Peyer's patch (tissue), 4 donors: ENCODE measurements around the gene LAD1.

Source experiments
- POLR2A ChIP-seq, 2 donors: fragments of 450-650 bp; IDR thresholded peaks; one replicate each; pipeline ENCODE4 v1.5.1; 2017; ENCODE audit warnings: antibody characterized with exemption in 2 of 2, mild to moderate bottlenecking in 2 of 2, moderate library complexity in 2 of 2
- TF ChIP-seq, protein P1 (sequence below), 6 experiments: fragments of 450-650 bp in 4 of 6; fragments of 200-600 bp in 2 of 6; sonication (generic) in 1 of 6; IDR thresholded peaks; one replicate each; pipeline ENCODE4 v1.5.1; 2017 to 2019; ENCODE audit warnings: antibody characterized with exemption in 6 of 6, mild to moderate bottlenecking in 3 of 6, moderate library complexity in 1 of 6

DNA sequence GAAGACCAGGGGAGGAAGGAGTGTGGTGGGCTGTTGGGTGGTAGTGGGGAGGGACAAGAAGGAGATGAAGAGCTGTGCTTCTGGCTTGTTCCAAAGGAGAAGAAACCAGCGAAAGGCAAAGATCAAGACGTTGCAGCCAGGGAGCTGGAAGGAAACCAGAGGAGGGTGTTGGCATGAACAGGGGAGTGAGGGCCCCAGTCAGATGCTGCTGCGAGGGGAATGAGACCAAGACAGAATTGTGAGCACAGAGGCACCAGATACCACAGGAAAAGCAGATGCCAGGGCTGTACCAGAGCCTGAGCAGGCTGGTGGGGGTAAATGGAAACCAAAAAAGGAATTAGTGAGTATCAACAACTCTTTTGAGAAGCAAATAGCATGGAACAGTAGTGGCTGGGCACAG is 6.0 kb downstream of the LAD1 start:
- no peak for TF ChIP-seq POLR2A (IDR thresholded peaks at IDR 0.05)
- TF ChIP-seq, protein P1, sequence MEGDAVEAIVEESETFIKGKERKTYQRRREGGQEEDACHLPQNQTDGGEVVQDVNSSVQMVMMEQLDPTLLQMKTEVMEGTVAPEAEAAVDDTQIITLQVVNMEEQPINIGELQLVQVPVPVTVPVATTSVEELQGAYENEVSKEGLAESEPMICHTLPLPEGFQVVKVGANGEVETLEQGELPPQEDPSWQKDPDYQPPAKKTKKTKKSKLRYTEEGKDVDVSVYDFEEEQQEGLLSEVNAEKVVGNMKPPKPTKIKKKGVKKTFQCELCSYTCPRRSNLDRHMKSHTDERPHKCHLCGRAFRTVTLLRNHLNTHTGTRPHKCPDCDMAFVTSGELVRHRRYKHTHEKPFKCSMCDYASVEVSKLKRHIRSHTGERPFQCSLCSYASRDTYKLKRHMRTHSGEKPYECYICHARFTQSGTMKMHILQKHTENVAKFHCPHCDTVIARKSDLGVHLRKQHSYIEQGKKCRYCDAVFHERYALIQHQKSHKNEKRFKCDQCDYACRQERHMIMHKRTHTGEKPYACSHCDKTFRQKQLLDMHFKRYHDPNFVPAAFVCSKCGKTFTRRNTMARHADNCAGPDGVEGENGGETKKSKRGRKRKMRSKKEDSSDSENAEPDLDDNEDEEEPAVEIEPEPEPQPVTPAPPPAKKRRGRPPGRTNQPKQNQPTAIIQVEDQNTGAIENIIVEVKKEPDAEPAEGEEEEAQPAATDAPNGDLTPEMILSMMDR (IDR thresholded peaks at IDR 0.05), result no peak
